Measurements from ENCODE around the gene DDHD1.

The DDHD1 gene

GRCh38 chr14:53034036-53034435 lies 119.1 kb downstream of the DDHD1 start:
- DNase-seq (ENCODE audit: low spot score): no peak

- no peak for DNase-seq (ENCODE audit: low spot score)
Measured at GRCh38 chr14:53032838-53033390, 120.2 kb downstream of the DDHD1 start.

- no peak for DNase-seq (ENCODE audit: low spot score)
Measured at GRCh38 chr14:53032161-53032803, 120.8 kb downstream of the DDHD1 start.

GRCh38 chr14:53027562-53027961 lies 125.6 kb downstream of the DDHD1 start:
- no peak for DNase-seq (ENCODE audit: low spot score)

- no peak for DNase-seq (ENCODE audit: low spot score)
Measured at GRCh38 chr14:53027041-53027440, 126.1 kb downstream of the DDHD1 start.

- no peak for DNase-seq (ENCODE audit: low spot score)
Measured at GRCh38 chr14:53023325-53023724, 129.8 kb downstream of the DDHD1 start.

- no peak for DNase-seq (ENCODE audit: low spot score)
Measured at GRCh38 chr14:53022593-53022992, 130.5 kb downstream of the DDHD1 start.

GRCh38 chr14:53020193-53020932 lies 132.8 kb downstream of the DDHD1 start:
- no peak for DNase-seq (ENCODE audit: low spot score)

GRCh38 chr14:53019406-53019805 lies 133.7 kb downstream of the DDHD1 start:
- DNase-seq (ENCODE audit: low spot score): no peak

GRCh38 chr14:53017837-53018236 lies 135.3 kb downstream of the DDHD1 start:
- DNase-seq (ENCODE audit: low spot score): no peak

GRCh38 chr14:53016919-53017318 lies 136.2 kb downstream of the DDHD1 start:
- DNase-seq (ENCODE audit: low spot score): no peak

- no peak for DNase-seq (ENCODE audit: low spot score)
Measured at GRCh38 chr14:53016491-53016890, 136.6 kb downstream of the DDHD1 start.

GRCh38 chr14:53011053-53011462 lies 142.1 kb downstream of the DDHD1 start:
- no peak for DNase-seq (ENCODE audit: low spot score)

- DNase-seq (ENCODE audit: low spot score): no peak
Measured at GRCh38 chr14:53010193-53011040, 142.7 kb downstream of the DDHD1 start.

- no peak for DNase-seq (ENCODE audit: low spot score)
Measured at GRCh38 chr14:53006931-53007562, 146.1 kb downstream of the DDHD1 start.

GRCh38 chr14:53004976-53005375 lies 148.1 kb downstream of the DDHD1 start:
- DNase-seq (ENCODE audit: low spot score): no peak

GRCh38 chr14:53003776-53004175 lies 149.3 kb downstream of the DDHD1 start:
- no peak for DNase-seq (ENCODE audit: low spot score)

- no peak for DNase-seq (ENCODE audit: low spot score)
Measured at GRCh38 chr14:53002576-53002975, 150.5 kb downstream of the DDHD1 start.

- no peak for DNase-seq (ENCODE audit: low spot score)
Measured at GRCh38 chr14:53001787-53002378, 151.2 kb downstream of the DDHD1 start.

- no peak for DNase-seq (ENCODE audit: low spot score)
Measured at GRCh38 chr14:52998376-52999015, 154.6 kb downstream of the DDHD1 start.

- no peak for DNase-seq (ENCODE audit: low spot score)
Measured at GRCh38 chr14:52996493-52996892, 156.6 kb downstream of the DDHD1 start.

Data from CD4-positive, alpha-beta T cell treated with Interleukin-15 for 4 hours (primary cell).